Ishikawa (cell line): ENCODE results near the gene LENEP.

Experiments used
- CEBPB ChIP-seq: IDR thresholded peaks from 2 replicates; pipeline ENCODE4 v1.6.1; 2012
- CREB1 ChIP-seq: IDR thresholded peaks from 2 replicates; pipeline ENCODE4 v1.6.1; 2012; ENCODE audit warnings: low read depth
- EGR1 ChIP-seq: IDR thresholded peaks from 2 replicates; pipeline ENCODE4 v1.6.1; 2012
- EP300 ChIP-seq: IDR thresholded peaks from 2 replicates; pipeline ENCODE4 v1.6.1; 2012; ENCODE audit warnings: borderline replicate concordance
- FOXM1 ChIP-seq: IDR thresholded peaks from 2 replicates; pipeline ENCODE4 v1.6.1; 2012; ENCODE audit warnings: low read depth, borderline replicate concordance
- NFIC ChIP-seq: IDR thresholded peaks from 2 replicates; pipeline ENCODE4 v1.6.1; 2012
- RAD21 ChIP-seq: IDR thresholded peaks from 2 replicates; pipeline ENCODE4 v1.6.1; 2012; ENCODE audit warnings: low read depth
- TAF1 ChIP-seq: IDR thresholded peaks from 2 replicates; pipeline ENCODE4 v1.6.1; 2012; ENCODE audit warnings: low read depth, mild to moderate bottlenecking
- TCF12 ChIP-seq: IDR thresholded peaks from 2 replicates; pipeline ENCODE4 v1.6.1; 2012; ENCODE audit warnings: low read depth
- TEAD4 ChIP-seq: IDR thresholded peaks from 2 replicates; pipeline ENCODE4 v1.6.1; 2012
- YY1 ChIP-seq: IDR thresholded peaks from 2 replicates; pipeline ENCODE4 v1.6.1; 2012; ENCODE audit warnings: low read depth
- ZBTB7A ChIP-seq: IDR thresholded peaks from 2 replicates; pipeline ENCODE4 v1.6.1; 2012; ENCODE audit warnings: low read depth
- TF ChIP-seq, protein P1 (sequence below): IDR thresholded peaks from 2 replicates; pipeline ENCODE4 v1.6.1; 2012
- TF ChIP-seq, protein P2 (sequence below): IDR thresholded peaks from 2 replicates; pipeline ENCODE4 v1.6.1; 2012
- TF ChIP-seq, protein P3 (sequence below): IDR thresholded peaks from 2 replicates; pipeline ENCODE4 v1.6.1; 2012; ENCODE audit warnings: low read depth, mild to moderate bottlenecking

Gene LENEP

DNA sequence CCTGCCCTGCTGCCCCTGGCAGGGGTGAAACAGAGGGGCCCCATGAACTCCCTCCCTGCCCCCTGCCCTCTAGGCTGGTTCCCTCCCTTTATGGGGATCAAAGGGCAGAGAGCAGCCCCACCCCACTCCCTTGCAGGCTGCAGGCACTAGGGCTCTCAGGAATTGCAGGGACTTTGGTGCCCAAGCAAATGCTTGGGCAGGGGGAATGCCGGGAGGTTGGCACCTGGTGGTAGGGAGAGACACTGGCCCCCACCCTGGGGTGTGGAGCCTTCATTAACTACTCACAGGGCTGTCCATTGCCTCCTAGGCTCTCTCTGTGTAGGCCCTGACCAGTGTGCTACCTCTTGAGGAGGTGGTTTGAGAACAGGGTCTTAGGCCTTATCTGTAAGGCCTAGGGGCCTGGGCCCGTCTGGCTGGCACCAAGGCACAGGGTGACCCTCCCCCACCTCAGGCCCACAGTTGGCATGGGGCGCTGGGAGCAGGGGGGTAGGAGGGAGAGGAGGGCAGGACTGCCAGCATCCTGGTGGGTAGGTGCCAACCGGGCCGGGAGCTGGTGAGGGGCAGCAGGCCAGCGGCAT, 14.0 kb downstream of the LENEP start:
- TF ChIP-seq TAF1 (no peak), NFIC (no peak), RAD21 (no peak)
- TF ChIP-seq, protein P1, sequence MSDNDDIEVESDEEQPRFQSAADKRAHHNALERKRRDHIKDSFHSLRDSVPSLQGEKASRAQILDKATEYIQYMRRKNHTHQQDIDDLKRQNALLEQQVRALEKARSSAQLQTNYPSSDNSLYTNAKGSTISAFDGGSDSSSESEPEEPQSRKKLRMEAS = no peak

DNA sequence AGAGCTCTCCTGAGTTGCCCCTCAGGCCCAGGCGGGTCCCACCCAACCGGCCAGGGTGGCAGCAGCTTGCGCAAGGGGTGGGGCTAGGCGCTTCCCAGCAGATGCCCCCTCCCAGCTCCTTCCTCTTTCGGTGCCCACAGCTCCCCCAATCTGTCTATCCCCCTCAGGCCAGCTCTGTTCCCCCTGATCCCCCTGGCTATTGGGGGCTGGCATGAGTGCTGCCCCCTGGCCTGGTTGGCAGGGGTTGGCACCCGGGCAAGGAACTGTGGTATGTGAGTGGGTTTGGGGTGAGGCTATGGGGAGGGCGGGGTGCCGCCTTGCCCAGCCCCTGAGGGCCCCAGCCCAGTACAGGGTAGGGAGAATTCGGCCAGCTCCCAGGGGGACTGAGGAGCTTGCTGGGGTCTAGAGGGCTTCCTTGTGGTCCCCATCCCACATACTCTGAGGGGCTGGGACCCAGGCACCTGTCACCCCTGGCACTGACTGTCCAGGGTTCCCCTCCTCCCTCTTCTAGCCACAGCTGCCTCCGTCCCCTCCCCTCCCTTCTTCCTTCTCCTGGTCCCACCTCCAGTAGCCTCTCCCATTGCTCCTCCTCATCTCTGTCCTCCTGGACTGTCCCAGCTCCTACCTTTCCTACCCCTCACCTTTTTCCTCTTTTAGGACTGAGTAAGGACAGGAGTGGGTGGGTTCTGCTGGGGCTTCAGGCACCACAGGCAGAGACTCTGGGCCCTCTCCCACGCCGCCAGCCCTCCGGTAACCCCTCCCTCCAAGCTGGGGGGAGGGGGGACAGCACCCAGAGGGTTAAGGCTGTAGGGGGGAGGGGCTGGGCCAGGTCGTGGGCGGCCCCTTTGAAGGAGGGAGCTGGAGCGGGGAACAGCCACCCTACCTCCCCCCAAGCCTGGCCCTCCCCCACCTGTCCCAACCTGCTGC, 14.9 kb downstream of the LENEP start:
- no peak for TF ChIP-seq CREB1
- TF ChIP-seq EGR1 = no peak
- TF ChIP-seq CEBPB = no peak
- TF ChIP-seq YY1 = no peak
- TF ChIP-seq NFIC = no peak
- no peak for TF ChIP-seq RAD21
- no peak for TF ChIP-seq EP300

DNA sequence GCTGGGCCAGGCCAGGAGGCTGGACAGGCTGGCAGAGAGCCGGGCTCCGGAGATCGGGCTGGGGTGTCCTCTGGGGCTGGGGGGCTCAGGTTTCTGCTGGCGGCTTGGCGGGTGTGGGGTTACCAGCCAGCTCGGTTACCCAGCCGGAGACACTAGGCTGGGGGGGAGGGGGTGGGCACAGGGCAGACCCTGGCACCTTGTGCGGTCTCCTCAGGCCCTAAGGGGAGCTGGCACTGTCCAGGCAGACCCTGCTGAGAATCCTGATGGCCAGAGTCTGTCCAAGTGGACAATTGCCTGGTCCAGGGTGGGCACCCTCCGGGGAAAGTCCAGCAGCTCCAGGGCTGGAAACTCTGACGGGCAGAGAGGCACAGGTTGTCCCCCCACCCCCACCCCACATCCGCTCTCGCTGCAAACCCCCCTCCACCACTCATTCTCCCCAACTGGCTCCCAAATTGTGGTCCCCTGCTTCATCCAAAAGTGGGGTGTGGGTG, 15.9 kb downstream of the LENEP start:
- no peak for TF ChIP-seq TCF12
- TF ChIP-seq, protein P2, sequence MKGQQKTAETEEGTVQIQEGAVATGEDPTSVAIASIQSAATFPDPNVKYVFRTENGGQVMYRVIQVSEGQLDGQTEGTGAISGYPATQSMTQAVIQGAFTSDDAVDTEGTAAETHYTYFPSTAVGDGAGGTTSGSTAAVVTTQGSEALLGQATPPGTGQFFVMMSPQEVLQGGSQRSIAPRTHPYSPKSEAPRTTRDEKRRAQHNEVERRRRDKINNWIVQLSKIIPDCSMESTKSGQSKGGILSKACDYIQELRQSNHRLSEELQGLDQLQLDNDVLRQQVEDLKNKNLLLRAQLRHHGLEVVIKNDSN = no peak
- no peak for TF ChIP-seq TEAD4
- no peak for TF ChIP-seq YY1
- TF ChIP-seq EGR1 = no peak
- no peak for TF ChIP-seq CEBPB
- TF ChIP-seq, protein P1 = no peak
- TF ChIP-seq CREB1 = no peak
- no peak for TF ChIP-seq FOXM1
- no peak for TF ChIP-seq RAD21
- TF ChIP-seq, protein P3, sequence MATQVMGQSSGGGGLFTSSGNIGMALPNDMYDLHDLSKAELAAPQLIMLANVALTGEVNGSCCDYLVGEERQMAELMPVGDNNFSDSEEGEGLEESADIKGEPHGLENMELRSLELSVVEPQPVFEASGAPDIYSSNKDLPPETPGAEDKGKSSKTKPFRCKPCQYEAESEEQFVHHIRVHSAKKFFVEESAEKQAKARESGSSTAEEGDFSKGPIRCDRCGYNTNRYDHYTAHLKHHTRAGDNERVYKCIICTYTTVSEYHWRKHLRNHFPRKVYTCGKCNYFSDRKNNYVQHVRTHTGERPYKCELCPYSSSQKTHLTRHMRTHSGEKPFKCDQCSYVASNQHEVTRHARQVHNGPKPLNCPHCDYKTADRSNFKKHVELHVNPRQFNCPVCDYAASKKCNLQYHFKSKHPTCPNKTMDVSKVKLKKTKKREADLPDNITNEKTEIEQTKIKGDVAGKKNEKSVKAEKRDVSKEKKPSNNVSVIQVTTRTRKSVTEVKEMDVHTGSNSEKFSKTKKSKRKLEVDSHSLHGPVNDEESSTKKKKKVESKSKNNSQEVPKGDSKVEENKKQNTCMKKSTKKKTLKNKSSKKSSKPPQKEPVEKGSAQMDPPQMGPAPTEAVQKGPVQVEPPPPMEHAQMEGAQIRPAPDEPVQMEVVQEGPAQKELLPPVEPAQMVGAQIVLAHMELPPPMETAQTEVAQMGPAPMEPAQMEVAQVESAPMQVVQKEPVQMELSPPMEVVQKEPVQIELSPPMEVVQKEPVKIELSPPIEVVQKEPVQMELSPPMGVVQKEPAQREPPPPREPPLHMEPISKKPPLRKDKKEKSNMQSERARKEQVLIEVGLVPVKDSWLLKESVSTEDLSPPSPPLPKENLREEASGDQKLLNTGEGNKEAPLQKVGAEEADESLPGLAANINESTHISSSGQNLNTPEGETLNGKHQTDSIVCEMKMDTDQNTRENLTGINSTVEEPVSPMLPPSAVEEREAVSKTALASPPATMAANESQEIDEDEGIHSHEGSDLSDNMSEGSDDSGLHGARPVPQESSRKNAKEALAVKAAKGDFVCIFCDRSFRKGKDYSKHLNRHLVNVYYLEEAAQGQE = no peak
- no peak for TF ChIP-seq EP300
- no peak for TF ChIP-seq TAF1
- TF ChIP-seq NFIC = no peak
- TF ChIP-seq ZBTB7A = no peak

DNA sequence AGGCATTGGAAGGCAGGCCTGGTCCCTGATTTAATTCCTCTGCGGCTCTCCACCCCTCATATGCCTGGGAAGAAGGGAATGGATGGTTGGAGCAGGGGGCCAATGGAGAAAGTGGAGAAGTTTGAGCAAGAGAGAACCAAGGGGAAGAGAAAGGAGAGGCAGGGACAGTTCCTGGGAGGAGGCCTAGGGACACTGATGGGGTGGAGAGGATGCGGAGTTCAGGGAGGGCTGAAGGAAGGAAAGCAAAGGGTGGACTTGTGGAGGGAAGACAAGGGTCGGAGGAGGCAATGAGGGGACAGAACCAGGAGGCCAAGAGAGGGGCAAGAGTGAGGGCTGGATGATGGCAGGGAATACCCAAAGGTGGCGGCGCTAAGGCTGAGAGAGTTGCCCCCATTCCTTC, 16.4 kb downstream of the LENEP start:
- TF ChIP-seq YY1 (no peak), ZBTB7A (no peak), TCF12 (no peak), FOXM1 (no peak), RAD21 (no peak), EP300 (no peak), CREB1 (no peak), TEAD4 (no peak), CEBPB (no peak), TAF1 (no peak), EGR1 (no peak), NFIC (no peak)
- TF ChIP-seq, protein P2 = no peak
- TF ChIP-seq, protein P1 = no peak
- TF ChIP-seq, protein P3 = no peak

DNA sequence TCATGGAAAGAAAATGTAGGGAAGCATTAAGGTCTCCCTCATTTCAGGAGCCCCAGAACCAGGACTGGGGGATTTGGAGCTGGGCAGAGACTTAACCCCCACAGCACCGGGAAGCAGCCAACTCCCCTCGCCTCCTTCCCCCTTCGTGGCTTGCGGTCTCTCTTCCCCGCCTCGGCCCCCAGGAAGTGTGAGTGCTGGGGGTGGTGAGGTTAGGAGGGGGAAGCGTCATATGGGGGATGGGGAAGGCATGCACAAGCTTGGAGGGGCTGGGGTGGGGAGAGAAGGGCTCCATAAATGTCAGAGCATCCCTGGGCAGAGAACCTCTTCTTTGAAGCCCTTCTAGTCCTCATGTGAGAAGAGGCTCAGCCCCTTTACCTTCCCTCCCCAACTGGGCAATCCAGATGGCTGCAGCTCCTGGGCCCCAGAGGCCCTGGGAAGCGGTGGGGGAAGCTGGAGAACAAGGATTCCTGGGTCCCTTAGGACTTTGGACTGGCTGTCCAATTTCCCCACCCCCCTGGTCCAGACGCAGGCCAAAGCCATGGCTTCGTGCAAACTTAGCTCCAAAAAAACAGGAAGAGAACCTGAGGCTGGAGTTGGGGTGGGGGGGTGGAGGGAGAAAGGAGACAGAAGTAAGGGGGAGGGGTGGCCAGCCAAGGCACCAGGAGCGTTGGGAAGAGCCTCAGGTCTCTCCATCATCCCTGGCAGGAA, 17.0 kb downstream of the LENEP start:
- TF ChIP-seq, protein P2 = no peak
- TF ChIP-seq EGR1 (no peak), FOXM1 (no peak), CEBPB (no peak), YY1 (no peak)
